ENCODE measurements around the gene DAB2IP. TPM values are rescaled to one million over a fixed set of nuclear protein-coding genes. Genes with fewer than 3 reads are reported as not detected.

The DAB2IP gene
- total RNA-seq, 1 experiment from 2014 or later: 52.6 TPM

DNA sequence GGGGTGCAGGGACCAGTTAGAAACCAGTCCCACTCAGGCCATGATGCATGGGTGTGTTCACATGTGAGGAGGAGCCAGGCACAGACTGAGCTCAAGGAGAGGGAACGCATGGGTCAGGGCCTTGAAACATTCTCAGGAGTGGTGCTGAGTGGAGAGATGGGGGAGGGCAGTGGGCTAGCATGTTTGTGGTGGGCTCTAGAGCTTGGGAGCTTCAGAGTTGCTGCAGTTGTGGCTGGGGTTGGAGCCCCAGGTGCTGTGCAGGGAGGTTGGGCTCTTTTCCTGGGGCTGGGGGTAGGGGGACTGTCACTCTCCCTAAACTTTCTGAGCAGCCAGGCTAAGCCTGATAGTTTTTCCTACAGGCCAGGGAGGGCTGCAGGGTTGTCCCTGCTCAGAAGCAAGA lies 95.4 kb downstream of the DAB2IP start:
- ChIA-PET POLR2A (interaction anchor here (0.6 kb wide), 1 partner anchor 13 kb away, joined by 3 read pairs; no protein-coding TSS in a partner anchor), CTCF (interaction anchor here (1.1 to 9.3 kb wide), 4 partner anchors 10 to 201 kb away, joined by 3 to 78 read pairs (median 8); no protein-coding TSS in a partner anchor)
- Mint-ChIP-seq H3K4me1 (peaks cover 14% of the 10 kb centered on the region), H3K27me3 (ENCODE audit: low read depth) (no peaks in the 10 kb centered on the region), H3K36me3 (no peaks in the 10 kb centered on the region), H3K27ac (peak overlapping the region; percentile 48), H3K9me3 (no peaks in the 10 kb centered on the region), H3K4me3 (no peak overlapping the region)
- TF ChIP-seq SP1 (CRISPR knock-in tag; conservative IDR thresholded peaks at IDR 0.05) (no peak), ZNF263 (CRISPR knock-in tag; IDR thresholded peaks at IDR 0.05; ENCODE audit: low read depth) (no peak), FOXJ3 (CRISPR knock-in tag; IDR thresholded peaks at IDR 0.05; ENCODE audit: borderline replicate concordance) (no peak), NR3C1 (CRISPR knock-in tag; conservative IDR thresholded peaks at IDR 0.05; ENCODE audit: low read depth) (no peak), NR2C2 (CRISPR knock-in tag; IDR thresholded peaks at IDR 0.05) (no peak), HMGA2 (CRISPR knock-in tag; IDR thresholded peaks at IDR 0.05) (no peak), FOXP1 (CRISPR knock-in tag; IDR thresholded peaks at IDR 0.05; ENCODE audit: borderline replicate concordance) (no peak), JUN (CRISPR knock-in tag; IDR thresholded peaks at IDR 0.05) (no peak), TEAD4 (CRISPR knock-in tag; IDR thresholded peaks at IDR 0.05) (no peak), SOX15 (CRISPR knock-in tag; IDR thresholded peaks at IDR 0.05) (no peak)
- TF ChIP-seq, protein P1, sequence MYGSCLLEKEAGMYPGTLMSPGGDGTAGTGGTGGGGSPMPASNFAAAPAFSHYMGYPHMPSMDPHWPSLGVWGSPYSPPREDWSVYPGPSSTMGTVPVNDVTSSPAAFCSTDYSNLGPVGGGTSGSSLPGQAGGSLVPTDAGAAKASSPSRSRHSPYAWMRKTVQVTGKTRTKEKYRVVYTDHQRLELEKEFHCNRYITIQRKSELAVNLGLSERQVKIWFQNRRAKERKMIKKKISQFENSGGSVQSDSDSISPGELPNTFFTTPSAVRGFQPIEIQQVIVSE (CRISPR knock-in tag; IDR thresholded peaks at IDR 0.05; ENCODE audit: borderline replicate concordance): no peak
- TF ChIP-seq, protein P2, sequence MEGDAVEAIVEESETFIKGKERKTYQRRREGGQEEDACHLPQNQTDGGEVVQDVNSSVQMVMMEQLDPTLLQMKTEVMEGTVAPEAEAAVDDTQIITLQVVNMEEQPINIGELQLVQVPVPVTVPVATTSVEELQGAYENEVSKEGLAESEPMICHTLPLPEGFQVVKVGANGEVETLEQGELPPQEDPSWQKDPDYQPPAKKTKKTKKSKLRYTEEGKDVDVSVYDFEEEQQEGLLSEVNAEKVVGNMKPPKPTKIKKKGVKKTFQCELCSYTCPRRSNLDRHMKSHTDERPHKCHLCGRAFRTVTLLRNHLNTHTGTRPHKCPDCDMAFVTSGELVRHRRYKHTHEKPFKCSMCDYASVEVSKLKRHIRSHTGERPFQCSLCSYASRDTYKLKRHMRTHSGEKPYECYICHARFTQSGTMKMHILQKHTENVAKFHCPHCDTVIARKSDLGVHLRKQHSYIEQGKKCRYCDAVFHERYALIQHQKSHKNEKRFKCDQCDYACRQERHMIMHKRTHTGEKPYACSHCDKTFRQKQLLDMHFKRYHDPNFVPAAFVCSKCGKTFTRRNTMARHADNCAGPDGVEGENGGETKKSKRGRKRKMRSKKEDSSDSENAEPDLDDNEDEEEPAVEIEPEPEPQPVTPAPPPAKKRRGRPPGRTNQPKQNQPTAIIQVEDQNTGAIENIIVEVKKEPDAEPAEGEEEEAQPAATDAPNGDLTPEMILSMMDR (IDR thresholded peaks at IDR 0.05): no peak
- no peak for ATAC-seq
- DNase-seq (ENCODE audit: low spot score): no peak

DNA sequence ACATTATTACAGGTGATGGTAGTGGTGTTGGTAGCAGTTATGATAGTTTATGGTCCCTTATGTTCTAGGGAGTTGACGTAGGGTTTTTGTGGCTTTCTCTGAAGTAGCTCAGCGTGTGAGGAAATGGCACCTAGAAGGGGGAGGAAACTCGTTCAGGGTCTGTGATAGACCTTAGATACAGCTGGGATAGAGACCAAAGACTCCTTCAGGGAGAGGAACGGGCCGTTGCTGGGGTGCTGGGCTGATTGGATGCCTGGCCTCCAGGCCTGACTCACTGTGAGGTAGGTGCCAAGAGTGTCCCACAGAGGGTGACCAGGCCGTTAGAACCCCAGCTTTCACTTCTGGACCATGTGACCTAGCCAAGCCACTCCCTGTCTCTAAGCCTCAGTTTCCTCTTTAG lies 96.6 kb downstream of the DAB2IP start:
- CTCF ChIA-PET: interaction anchor here (0.7 to 9.3 kb wide), 4 partner anchors 11 to 241 kb away, joined by 3 to 78 read pairs (median 9); no protein-coding TSS in a partner anchor
- POLR2A ChIA-PET: no interaction called here
- H3K27me3 Mint-ChIP-seq (ENCODE audit: low read depth): no peaks in the 10 kb centered on the region

More for the DNA sequence above, 96.6 kb downstream of the DAB2IP start:
- H3K27ac Mint-ChIP-seq: no peak overlapping the region
- peaks cover 13% of the 10 kb centered on the region for H3K4me1 Mint-ChIP-seq
- no peak for ATAC-seq
- TF ChIP-seq SMAD4 (CRISPR knock-in tag; IDR thresholded peaks at IDR 0.05) (no peak), ZNF121 (CRISPR knock-in tag; IDR thresholded peaks at IDR 0.05) (no peak), JAZF1 (CRISPR knock-in tag; IDR thresholded peaks at IDR 0.05) (no peak), SMAD3 (CRISPR knock-in tag; IDR thresholded peaks at IDR 0.05; ENCODE audit: borderline replicate concordance) (no peak), PRRX2 (CRISPR knock-in tag; IDR thresholded peaks at IDR 0.05) (no peak), ATF1 (CRISPR knock-in tag; IDR thresholded peaks at IDR 0.05) (no peak), OVOL2 (CRISPR knock-in tag; IDR thresholded peaks at IDR 0.05; ENCODE audit: borderline replicate concordance) (no peak), EMX1 (CRISPR knock-in tag; IDR thresholded peaks at IDR 0.05) (no peak), TEAD4 (CRISPR knock-in tag; IDR thresholded peaks at IDR 0.05) (no peak), HMGA2 (CRISPR knock-in tag; IDR thresholded peaks at IDR 0.05) (no peak), RELA (CRISPR knock-in tag; IDR thresholded peaks at IDR 0.05; ENCODE audit: borderline replicate concordance) (no peak), FOXK1 (CRISPR knock-in tag; IDR thresholded peaks at IDR 0.05) (no peak)
- TF ChIP-seq, protein P3, sequence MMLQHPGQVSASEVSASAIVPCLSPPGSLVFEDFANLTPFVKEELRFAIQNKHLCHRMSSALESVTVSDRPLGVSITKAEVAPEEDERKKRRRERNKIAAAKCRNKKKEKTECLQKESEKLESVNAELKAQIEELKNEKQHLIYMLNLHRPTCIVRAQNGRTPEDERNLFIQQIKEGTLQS (CRISPR knock-in tag; conservative IDR thresholded peaks at IDR 0.05): no peak
- TF ChIP-seq, protein P4, sequence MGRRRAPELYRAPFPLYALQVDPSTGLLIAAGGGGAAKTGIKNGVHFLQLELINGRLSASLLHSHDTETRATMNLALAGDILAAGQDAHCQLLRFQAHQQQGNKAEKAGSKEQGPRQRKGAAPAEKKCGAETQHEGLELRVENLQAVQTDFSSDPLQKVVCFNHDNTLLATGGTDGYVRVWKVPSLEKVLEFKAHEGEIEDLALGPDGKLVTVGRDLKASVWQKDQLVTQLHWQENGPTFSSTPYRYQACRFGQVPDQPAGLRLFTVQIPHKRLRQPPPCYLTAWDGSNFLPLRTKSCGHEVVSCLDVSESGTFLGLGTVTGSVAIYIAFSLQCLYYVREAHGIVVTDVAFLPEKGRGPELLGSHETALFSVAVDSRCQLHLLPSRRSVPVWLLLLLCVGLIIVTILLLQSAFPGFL (CRISPR knock-in tag; IDR thresholded peaks at IDR 0.05; ENCODE audit: borderline replicate concordance): no peak
- TF ChIP-seq, protein P5, sequence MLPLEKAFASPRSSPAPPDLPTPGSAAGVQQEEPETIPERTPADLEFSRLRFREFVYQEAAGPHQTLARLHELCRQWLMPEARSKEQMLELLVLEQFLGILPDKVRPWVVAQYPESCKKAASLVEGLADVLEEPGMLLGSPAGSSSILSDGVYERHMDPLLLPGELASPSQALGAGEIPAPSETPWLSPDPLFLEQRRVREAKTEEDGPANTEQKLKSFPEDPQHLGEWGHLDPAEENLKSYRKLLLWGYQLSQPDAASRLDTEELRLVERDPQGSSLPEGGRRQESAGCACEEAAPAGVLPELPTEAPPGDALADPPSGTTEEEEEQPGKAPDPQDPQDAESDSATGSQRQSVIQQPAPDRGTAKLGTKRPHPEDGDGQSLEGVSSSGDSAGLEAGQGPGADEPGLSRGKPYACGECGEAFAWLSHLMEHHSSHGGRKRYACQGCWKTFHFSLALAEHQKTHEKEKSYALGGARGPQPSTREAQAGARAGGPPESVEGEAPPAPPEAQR (CRISPR knock-in tag; IDR thresholded peaks at IDR 0.05): no peak
- TF ChIP-seq, protein P6, sequence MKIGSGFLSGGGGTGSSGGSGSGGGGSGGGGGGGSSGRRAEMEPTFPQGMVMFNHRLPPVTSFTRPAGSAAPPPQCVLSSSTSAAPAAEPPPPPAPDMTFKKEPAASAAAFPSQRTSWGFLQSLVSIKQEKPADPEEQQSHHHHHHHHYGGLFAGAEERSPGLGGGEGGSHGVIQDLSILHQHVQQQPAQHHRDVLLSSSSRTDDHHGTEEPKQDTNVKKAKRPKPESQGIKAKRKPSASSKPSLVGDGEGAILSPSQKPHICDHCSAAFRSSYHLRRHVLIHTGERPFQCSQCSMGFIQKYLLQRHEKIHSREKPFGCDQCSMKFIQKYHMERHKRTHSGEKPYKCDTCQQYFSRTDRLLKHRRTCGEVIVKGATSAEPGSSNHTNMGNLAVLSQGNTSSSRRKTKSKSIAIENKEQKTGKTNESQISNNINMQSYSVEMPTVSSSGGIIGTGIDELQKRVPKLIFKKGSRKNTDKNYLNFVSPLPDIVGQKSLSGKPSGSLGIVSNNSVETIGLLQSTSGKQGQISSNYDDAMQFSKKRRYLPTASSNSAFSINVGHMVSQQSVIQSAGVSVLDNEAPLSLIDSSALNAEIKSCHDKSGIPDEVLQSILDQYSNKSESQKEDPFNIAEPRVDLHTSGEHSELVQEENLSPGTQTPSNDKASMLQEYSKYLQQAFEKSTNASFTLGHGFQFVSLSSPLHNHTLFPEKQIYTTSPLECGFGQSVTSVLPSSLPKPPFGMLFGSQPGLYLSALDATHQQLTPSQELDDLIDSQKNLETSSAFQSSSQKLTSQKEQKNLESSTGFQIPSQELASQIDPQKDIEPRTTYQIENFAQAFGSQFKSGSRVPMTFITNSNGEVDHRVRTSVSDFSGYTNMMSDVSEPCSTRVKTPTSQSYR (CRISPR knock-in tag; IDR thresholded peaks at IDR 0.05): no peak
- DNase-seq (ENCODE audit: low spot score): no peak
- no peak overlapping the region for H3K4me3 Mint-ChIP-seq
- no peaks in the 10 kb centered on the region for H3K9me3 Mint-ChIP-seq
- no peaks in the 10 kb centered on the region for H3K36me3 Mint-ChIP-seq
